Embryonic facial prominence (tissue), 1 donor: Measurements from ENCODE around the gene UTS2.
A peak's percentile ranks its signal among the peaks of the same experiment; 100 is the strongest.

Experiments
- DNase-seq: peaks from one replicate; pipeline ENCODE4 v3.0.0-alpha.2; 2016; ENCODE audit errors: extremely low spot score

The UTS2 gene

GRCh38 chr1:7813677-7814373, 39.0 kb downstream of the UTS2 start:
- no peak for DNase-seq

GRCh38 chr1:7811476-7811875, 41.4 kb downstream of the UTS2 start:
- no peak for DNase-seq

- DNase-seq: no peak
Observed at GRCh38 chr1:7810395-7810794, 42.5 kb downstream of the UTS2 start.

- DNase-seq: no peak
Observed at GRCh38 chr1:7809742-7810141, 43.1 kb downstream of the UTS2 start.

GRCh38 chr1:7808253-7808844, 44.5 kb downstream of the UTS2 start:
- DNase-seq: peak; percentile 34

GRCh38 chr1:7805460-7805859, 47.4 kb downstream of the UTS2 start:
- DNase-seq: no peak
